ENCODE data around the gene MOB3B. TPM values are rescaled to one million over a fixed set of nuclear protein-coding genes. Genes with fewer than 3 reads are reported as not detected.

MOB3B gene
- total RNA-seq, 1 experiment from 2014 or later = 0.19 TPM

- TF ChIP-seq CTCF (conservative IDR thresholded peaks at IDR 0.05; ENCODE audit: low read depth, low read length) (no peak), EZH2 (IDR thresholded peaks at IDR 0.05; ENCODE audit: borderline replicate concordance, low read depth, low read length, poor library complexity, severe bottlenecking) (no peak)
- CTCF ChIA-PET = no interaction called here
These were observed 5.4 kb downstream of the MOB3B start, which contains the start of gene IFNK for GRCh38 chr9:27524236-27524635. IFNK (plus strand) TSS chr9:27524290; CDS start chr9:27524337, 47 bp downstream.

GRCh38 chr9:27523141-27523540 is 6.5 kb downstream of the MOB3B start:
- no peaks in the 10 kb centered on the region for H3K9me3 ChIP-seq (ENCODE audit: low read depth, low read length, poor library complexity, severe bottlenecking)
- BruUV-seq (replicated peaks) = no TSS peak
- CTCF ChIA-PET = no interaction called here
- H3K36me3 ChIP-seq (ENCODE audit: insufficient read depth, low read length, poor library complexity, severe bottlenecking) = no peaks in the 10 kb centered on the region
- H3K4me3 ChIP-seq (ENCODE audit: low read depth, low read length, poor library complexity, severe bottlenecking) = no peak overlapping the region
- intact Hi-C loops (cut with micrococcal nuclease; ENCODE audit: unreplicated experiment) = no loop called here
- no peak for TF ChIP-seq EZH2 (IDR thresholded peaks at IDR 0.05; ENCODE audit: borderline replicate concordance, low read depth, low read length, poor library complexity, severe bottlenecking)
- no peak for TF ChIP-seq CTCF (conservative IDR thresholded peaks at IDR 0.05; ENCODE audit: low read depth, low read length)
- no peak overlapping the region for H3K27ac ChIP-seq (ENCODE audit: low read depth, low read length, poor library complexity, severe bottlenecking)
- POLR2A ChIA-PET (ENCODE audit: low non-redundant PET) = no interaction called here
- no peak for DNase-seq (ENCODE audit: low spot score)
- H3K4me1 ChIP-seq (ENCODE audit: insufficient read depth, low read length, poor library complexity, severe bottlenecking) = no peaks in the 10 kb centered on the region
- H3K27me3 ChIP-seq (replicated peaks; ENCODE audit: insufficient read depth, low read depth, low read length, poor library complexity) = peaks cover 1% of the 10 kb centered on the region

More at GRCh38 chr9:27524236-27524635, 5.4 kb downstream of the MOB3B start, which contains the start of gene IFNK:
- Histone ChIP-seq H3K36me3 (ENCODE audit: insufficient read depth, low read length, poor library complexity, severe bottlenecking) (no peaks in the 10 kb centered on the region), H3K4me3 (ENCODE audit: low read depth, low read length, poor library complexity, severe bottlenecking) (no peak within 1 kb of the TSS), H3K4me1 (ENCODE audit: insufficient read depth, low read length, poor library complexity, severe bottlenecking) (peaks cover 5% of the 10 kb centered on the region), H3K9me3 (ENCODE audit: low read depth, low read length, poor library complexity, severe bottlenecking) (no peaks in the 10 kb centered on the region), H3K27me3 (replicated peaks; ENCODE audit: insufficient read depth, low read depth, low read length, poor library complexity) (peaks cover 7% of the 10 kb centered on the region), H3K27ac (ENCODE audit: low read depth, low read length, poor library complexity, severe bottlenecking) (no peak within 1 kb of the TSS)
- BruUV-seq (replicated peaks) = no TSS peak
- intact Hi-C loops (cut with micrococcal nuclease; ENCODE audit: unreplicated experiment) = no loop called here
- DNase-seq (ENCODE audit: low spot score) = no peak
- POLR2A ChIA-PET (ENCODE audit: low non-redundant PET) = no interaction called here

- BruUV-seq (replicated peaks) = no TSS peak
- Histone ChIP-seq H3K36me3 (ENCODE audit: insufficient read depth, low read length, poor library complexity, severe bottlenecking) (no peaks in the 10 kb centered on the region), H3K4me1 (ENCODE audit: insufficient read depth, low read length, poor library complexity, severe bottlenecking) (no peaks in the 10 kb centered on the region), H3K9me3 (ENCODE audit: low read depth, low read length, poor library complexity, severe bottlenecking) (no peaks in the 10 kb centered on the region), H3K4me3 (ENCODE audit: low read depth, low read length, poor library complexity, severe bottlenecking) (no peak overlapping the region), H3K27me3 (replicated peaks; ENCODE audit: insufficient read depth, low read depth, low read length, poor library complexity) (no peaks in the 10 kb centered on the region), H3K27ac (ENCODE audit: low read depth, low read length, poor library complexity, severe bottlenecking) (no peak overlapping the region)
- TF ChIP-seq EZH2 (IDR thresholded peaks at IDR 0.05; ENCODE audit: borderline replicate concordance, low read depth, low read length, poor library complexity, severe bottlenecking) = no peak
- TF ChIP-seq CTCF (conservative IDR thresholded peaks at IDR 0.05; ENCODE audit: low read depth, low read length) = no peak
- no peak for DNase-seq (ENCODE audit: low spot score)
- CTCF ChIA-PET = no interaction called here
- intact Hi-C loops (cut with micrococcal nuclease; ENCODE audit: unreplicated experiment) = no loop called here
- POLR2A ChIA-PET (ENCODE audit: low non-redundant PET) = no interaction called here
These were observed 8.6 kb downstream of the MOB3B start for GRCh38 chr9:27520986-27521385.
